ENCODE measurements around the gene TNFRSF1B. TPM values are rescaled to one million over a fixed set of nuclear protein-coding genes. Genes with fewer than 3 reads are reported as not detected.

Gene TNFRSF1B
- total RNA-seq, 1 donor from 2014 or later = under 0.01 TPM

- no peak for FAIRE-seq
- Histone ChIP-seq H3K36me3 (ENCODE audit: control insufficient read depth, insufficient read depth, low read length) (no peaks in the 10 kb centered on the region), H3K27me3 (ENCODE audit: control insufficient read depth, insufficient read depth, low read length) (peaks cover 17% of the 10 kb centered on the region), H3K4me3 (ENCODE audit: low read depth, low read length) (no peak overlapping the region)
- no peak for TF ChIP-seq CTCF (IDR thresholded peaks at IDR 0.05; ENCODE audit: insufficient read depth, low read length, severe bottlenecking)
- DNase-seq (ENCODE audit: low read depth) = no peak
These were observed 6.9 kb downstream of the TNFRSF1B start for GRCh38 chr1:12173631-12174121.

DNA sequence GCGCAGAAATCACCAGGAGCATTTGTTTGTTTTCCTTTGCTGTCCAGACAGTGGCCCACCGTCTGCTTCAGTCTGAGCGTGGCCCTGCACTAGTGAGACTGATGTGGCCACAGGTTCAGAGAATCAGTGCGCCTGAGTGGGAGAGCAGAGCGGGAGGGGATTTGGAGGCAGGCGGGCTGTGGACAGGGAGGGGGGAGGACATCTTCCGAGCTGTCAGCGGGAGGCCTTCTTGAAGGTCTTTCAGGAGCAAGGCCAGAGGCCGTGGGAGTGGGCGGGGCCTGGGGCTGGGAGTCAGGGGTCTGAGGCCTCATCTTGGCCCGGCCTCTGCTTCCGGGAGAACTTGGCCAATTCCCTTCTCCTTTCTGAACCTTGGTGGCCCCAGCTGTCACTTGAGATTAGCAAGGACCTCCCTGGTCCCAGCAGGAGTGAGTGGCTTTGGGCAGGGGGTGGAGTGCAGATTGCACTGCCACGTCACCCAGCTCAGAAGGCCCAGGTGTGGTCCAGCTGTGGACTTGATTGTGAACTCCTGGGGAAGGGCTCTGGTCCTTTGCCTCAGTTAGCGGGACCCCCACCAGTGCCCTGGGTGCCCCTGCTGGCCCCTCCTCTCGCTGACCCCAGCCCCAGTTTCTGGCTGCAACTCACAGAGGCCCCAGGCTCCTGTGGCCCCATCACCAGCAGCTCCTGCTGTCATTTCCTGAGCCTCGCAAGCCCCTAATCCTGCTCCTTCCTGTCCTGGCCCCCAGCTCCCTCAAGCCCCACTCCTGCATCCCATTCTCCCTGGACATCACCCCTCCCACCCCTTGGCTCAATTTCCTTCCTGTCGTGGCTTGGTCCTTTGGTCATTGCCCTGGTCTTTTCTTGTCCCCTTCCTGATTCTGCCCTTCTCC is 8.4 kb downstream of the TNFRSF1B start:
- H3K4me3 ChIP-seq (ENCODE audit: low read depth, low read length) = no peak overlapping the region
- no peak for TF ChIP-seq CTCF (IDR thresholded peaks at IDR 0.05; ENCODE audit: insufficient read depth, low read length, severe bottlenecking)
- no peaks in the 10 kb centered on the region for H3K36me3 ChIP-seq (ENCODE audit: control insufficient read depth, insufficient read depth, low read length)
- peaks cover 11% of the 10 kb centered on the region for H3K27me3 ChIP-seq (ENCODE audit: control insufficient read depth, insufficient read depth, low read length)
- DNase-seq (ENCODE audit: low read depth) = no peak
- no peak for FAIRE-seq

- no peak for TF ChIP-seq CTCF (IDR thresholded peaks at IDR 0.05; ENCODE audit: insufficient read depth, low read length, severe bottlenecking)
- H3K27me3 ChIP-seq (ENCODE audit: control insufficient read depth, insufficient read depth, low read length) = peaks cover 11% of the 10 kb centered on the region
- FAIRE-seq = no peak
These were observed 9.7 kb downstream of the TNFRSF1B start for GRCh38 chr1:12176298-12177118.

GRCh38 chr1:12177156-12177998 is 10.6 kb downstream of the TNFRSF1B start:
- Histone ChIP-seq H3K4me3 (ENCODE audit: low read depth, low read length) (no peak overlapping the region), H3K36me3 (ENCODE audit: control insufficient read depth, insufficient read depth, low read length) (no peaks in the 10 kb centered on the region), H3K27me3 (ENCODE audit: control insufficient read depth, insufficient read depth, low read length) (peaks cover 11% of the 10 kb centered on the region)
- FAIRE-seq (no peak), DNase-seq (ENCODE audit: low read depth) (no peak)
- TF ChIP-seq CTCF (IDR thresholded peaks at IDR 0.05; ENCODE audit: insufficient read depth, low read length, severe bottlenecking) = no peak

More at GRCh38 chr1:12176298-12177118, 9.7 kb downstream of the TNFRSF1B start:
- Histone ChIP-seq H3K4me3 (ENCODE audit: low read depth, low read length) (no peak overlapping the region), H3K36me3 (ENCODE audit: control insufficient read depth, insufficient read depth, low read length) (no peaks in the 10 kb centered on the region)
- no peak for DNase-seq (ENCODE audit: low read depth)

DNA sequence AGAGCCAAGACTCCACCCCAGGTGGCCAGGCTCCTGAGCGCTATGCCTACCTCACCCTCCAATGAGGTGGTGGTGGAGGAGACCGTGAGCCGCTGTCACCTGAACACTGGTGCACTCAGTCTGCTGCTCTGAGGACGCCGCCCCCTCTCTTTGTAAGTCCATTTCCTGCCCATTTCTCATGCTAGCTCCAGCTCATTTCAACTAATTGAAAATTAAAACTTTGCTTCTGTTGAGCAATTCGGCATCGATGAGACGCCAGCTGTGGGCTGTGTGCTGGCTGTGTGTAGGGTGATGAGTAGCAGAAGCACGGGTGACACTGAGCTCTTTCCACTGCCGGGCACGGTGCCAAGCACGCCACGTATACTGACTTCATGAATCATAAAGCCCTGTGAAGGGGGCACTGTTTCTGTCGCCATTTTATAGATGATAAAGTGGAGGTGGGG is 11.2 kb downstream of the TNFRSF1B start:
- DNase-seq (ENCODE audit: low read depth) (peak; percentile 27), FAIRE-seq (no peak)
- H3K27me3 ChIP-seq (ENCODE audit: control insufficient read depth, insufficient read depth, low read length) = peaks cover 16% of the 10 kb centered on the region
- TF ChIP-seq CTCF (IDR thresholded peaks at IDR 0.05; ENCODE audit: insufficient read depth, low read length, severe bottlenecking) = no peak
- H3K36me3 ChIP-seq (ENCODE audit: control insufficient read depth, insufficient read depth, low read length) = no peaks in the 10 kb centered on the region
- no peak overlapping the region for H3K4me3 ChIP-seq (ENCODE audit: low read depth, low read length)
